Left lung (tissue), 10 donors: Measurements from ENCODE around the gene ACOT4. TPM values are rescaled to one million over a fixed set of nuclear protein-coding genes. Genes with fewer than 3 reads are reported as not detected.

Experiments used
- ATAC-seq: fragments of 200-7000 bp; cut with Tn5 transposase; one replicate; pipeline ENCODE4 v1.9.1; 2020; ENCODE audit warnings: moderate library complexity
- DNase-seq, 4 donors: peaks; one replicate each; pipeline ENCODE4 v3.0.0-alpha.2; 2013 to 2020
- H3K27ac ChIP-seq, 2 donors: fragments of 200-600 bp; sonication (generic) in 1 of 2; one replicate each; pipeline versions ENCODE4 v1.5.0 to v1.8.0; 2020 to 2021
- H3K27me3 ChIP-seq, 2 donors: fragments of 200-600 bp; sonication (generic) in 1 of 2; one replicate each; pipeline versions ENCODE4 v1.5.0 to v1.8.0; 2020 to 2021
- H3K36me3 ChIP-seq, 2 donors: fragments of 200-600 bp; sonication (generic) in 1 of 2; one replicate each; pipeline versions ENCODE4 v1.5.0 to v1.8.0; 2020 to 2021
- H3K4me1 ChIP-seq, 2 donors: fragments of 200-600 bp; one replicate each; pipeline ENCODE4 v1.8.0; 2021
- H3K4me3 ChIP-seq, 2 donors: fragments of 200-600 bp; sonication (generic) in 1 of 2; one replicate each; pipeline versions ENCODE4 v1.5.0 to v1.8.0; 2020 to 2021; ENCODE audit warnings: mild to moderate bottlenecking in 1 of 2
- H3K9me3 ChIP-seq, 2 donors: fragments of 200-600 bp; sonication (generic) in 1 of 2; one replicate each; pipeline versions ENCODE4 v1.5.0 to v1.8.0; 2020 to 2021
- intact Hi-C, 2 donors: fragments of 100-400 bp; cut with DNase I; formaldehyde crosslinking; loops; one replicate each; pipeline versions ENCODE4 v1.11.2 to v1.14.2; 2022
- polyA plus RNA-seq, 6 donors: library from polyadenylated mRNA; unstranded; fragments of 120-200 nt; gene quantifications; one replicate each; pipeline ENCODE4 v1.2.1, GENCODE V29; 2013; ENCODE audit not compliant: insufficient read length in 6 of 6
- total RNA-seq, 2 donors: library from RNA; stranded (reverse); fragmentation: NEBNext Ultra II Directional; extraction: Animal tissue kit (Norgen Biotek cat#: 25700); gene quantifications; one replicate each; pipeline ENCODE4 v1.2.1, GENCODE V29; 2021
- TF ChIP-seq, protein P1 (sequence below), 2 donors: fragments of 200-600 bp; sonication (generic) in 1 of 2; IDR thresholded peaks; one replicate each; pipeline versions ENCODE4 v1.5.0 to v1.8.0; 2021; ENCODE audit warnings: antibody characterized with exemption in 2 of 2
- donor health status: DM: no; HTN: yes; CAD: no.
- donor health status: DM: no; HTN: no; CAD: no.

Gene ACOT4
- total and polyA plus RNA-seq, 8 donors, result 0.53 to 4.8 (median 0.73) TPM

DNA sequence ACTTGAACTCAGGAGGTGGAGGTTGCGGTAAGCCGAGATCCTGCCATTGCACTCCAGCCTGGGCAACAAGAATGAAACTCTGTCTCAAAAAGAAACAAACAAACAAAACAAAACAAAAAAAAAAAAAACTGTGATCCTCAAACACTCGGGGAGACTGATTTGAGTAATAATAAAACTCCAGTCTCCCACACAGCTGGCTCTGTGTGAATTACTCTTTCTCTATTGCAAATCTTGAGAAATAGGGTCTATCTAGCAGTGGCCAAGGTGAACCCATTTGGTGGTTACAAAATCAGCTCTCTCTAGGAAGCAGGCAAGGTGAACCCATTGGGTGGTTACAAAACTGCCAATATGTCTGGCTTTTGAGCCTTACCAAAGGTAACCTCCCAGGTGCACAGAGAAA lies 14.6 kb downstream of the ACOT4 start:
- Histone ChIP-seq H3K27me3 (no peaks in the 10 kb centered on the region), H3K9me3 (no peaks in the 10 kb centered on the region), H3K4me1 (no peaks in the 10 kb centered on the region), H3K27ac (no peak overlapping the region), H3K4me3 (no peak overlapping the region), H3K36me3 (no peaks in the 10 kb centered on the region)
- DNase-seq (no peak), ATAC-seq (no peak)
- intact Hi-C loops, result no loop called here
- TF ChIP-seq, protein P1, sequence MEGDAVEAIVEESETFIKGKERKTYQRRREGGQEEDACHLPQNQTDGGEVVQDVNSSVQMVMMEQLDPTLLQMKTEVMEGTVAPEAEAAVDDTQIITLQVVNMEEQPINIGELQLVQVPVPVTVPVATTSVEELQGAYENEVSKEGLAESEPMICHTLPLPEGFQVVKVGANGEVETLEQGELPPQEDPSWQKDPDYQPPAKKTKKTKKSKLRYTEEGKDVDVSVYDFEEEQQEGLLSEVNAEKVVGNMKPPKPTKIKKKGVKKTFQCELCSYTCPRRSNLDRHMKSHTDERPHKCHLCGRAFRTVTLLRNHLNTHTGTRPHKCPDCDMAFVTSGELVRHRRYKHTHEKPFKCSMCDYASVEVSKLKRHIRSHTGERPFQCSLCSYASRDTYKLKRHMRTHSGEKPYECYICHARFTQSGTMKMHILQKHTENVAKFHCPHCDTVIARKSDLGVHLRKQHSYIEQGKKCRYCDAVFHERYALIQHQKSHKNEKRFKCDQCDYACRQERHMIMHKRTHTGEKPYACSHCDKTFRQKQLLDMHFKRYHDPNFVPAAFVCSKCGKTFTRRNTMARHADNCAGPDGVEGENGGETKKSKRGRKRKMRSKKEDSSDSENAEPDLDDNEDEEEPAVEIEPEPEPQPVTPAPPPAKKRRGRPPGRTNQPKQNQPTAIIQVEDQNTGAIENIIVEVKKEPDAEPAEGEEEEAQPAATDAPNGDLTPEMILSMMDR (IDR thresholded peaks at IDR 0.05), result no peak

DNA sequence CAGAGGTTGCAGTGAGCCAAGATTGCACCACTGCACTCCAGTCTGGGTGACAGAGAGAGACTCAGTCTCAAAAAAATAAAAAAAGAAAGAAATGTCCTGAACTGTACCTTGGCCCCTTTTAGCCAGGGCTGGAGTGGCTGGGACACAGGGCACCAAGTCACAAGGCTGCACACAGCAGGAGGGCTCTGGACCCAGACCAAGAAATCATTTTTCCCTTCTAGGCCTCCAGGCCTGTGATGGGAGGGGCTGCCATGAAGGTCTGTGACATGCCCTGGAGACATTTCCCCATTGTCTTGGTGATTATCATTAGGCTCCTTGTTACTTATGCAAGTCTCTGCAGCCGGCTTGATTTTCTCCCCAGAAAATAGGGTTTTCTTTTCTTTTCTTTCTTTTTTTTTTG lies 15.6 kb downstream of the ACOT4 start:
- no peak for DNase-seq
- Histone ChIP-seq H3K27me3 (peaks cover 0 to 7% of the 10 kb centered on the region in 2 donors), H3K4me1 (peaks cover 0 to 5% of the 10 kb centered on the region in 2 donors), H3K27ac (no peak overlapping the region), H3K9me3 (no peaks in the 10 kb centered on the region), H3K4me3 (no peak overlapping the region), H3K36me3 (no peaks in the 10 kb centered on the region)
- ATAC-seq, result no peak
- intact Hi-C loops, result no loop called here
- TF ChIP-seq, protein P1 (IDR thresholded peaks at IDR 0.05), result no peak

DNA sequence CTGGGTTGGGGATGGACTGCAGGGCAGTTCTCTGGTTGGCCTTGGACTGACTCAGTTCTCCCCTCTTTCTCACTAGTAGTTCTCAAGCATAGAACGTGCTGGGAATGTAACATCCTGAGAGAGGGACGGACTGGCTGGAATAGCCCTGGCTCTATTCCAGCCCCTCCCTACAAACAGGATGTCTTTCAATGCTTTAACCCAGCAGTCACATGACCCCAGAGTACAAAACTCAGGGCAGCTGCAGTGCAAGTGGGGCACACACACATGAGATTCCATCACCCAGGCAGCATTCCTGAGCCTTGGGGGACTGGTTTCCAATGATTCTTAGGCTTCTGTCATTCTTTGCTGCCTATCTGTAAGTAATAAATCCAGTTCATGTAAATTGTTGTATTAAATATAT lies 19.0 kb downstream of the ACOT4 start:
- Histone ChIP-seq H3K27ac (no peak overlapping the region), H3K4me3 (no peak overlapping the region), H3K27me3 (peaks cover 0 to 22% of the 10 kb centered on the region in 2 donors), H3K4me1 (peaks cover 0 to 9% of the 10 kb centered on the region in 2 donors), H3K9me3 (no peaks in the 10 kb centered on the region), H3K36me3 (no peaks in the 10 kb centered on the region)
- TF ChIP-seq, protein P1 (IDR thresholded peaks at IDR 0.05), result no peak
- intact Hi-C loops, result no loop called here
- ATAC-seq (no peak), DNase-seq (no peak)

DNA sequence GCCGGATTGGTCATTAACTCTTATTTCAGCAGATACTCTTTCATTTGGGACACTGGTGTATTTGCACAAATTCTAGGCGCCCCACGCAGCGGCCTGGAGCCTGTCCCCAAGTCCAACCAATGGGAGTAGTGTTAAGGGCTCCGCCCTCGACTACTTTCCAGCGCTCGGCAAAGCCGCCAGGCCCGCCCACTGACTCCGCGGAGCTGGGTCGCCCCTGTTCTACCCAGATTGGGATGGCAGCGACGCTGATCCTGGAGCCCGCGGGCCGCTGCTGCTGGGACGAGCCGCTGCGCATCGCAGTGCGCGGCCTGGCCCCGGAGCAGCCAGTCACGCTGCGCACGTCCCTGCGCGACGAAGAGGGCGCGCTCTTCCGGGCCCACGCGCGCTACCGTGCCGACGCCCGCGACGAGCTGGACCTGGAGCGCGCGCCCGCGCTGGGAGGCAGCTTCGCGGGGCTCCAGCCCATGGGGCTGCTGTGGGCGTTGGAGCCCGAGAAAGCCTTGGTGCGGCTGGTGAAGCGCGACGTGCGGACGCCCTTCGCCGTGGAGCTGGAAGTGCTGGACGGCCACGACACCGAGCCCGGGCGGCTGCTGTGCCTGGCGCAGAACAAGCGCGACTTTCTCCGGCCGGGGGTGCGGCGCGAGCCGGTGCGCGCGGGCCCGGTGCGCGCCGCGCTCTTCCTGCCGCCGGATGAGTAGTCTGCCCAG lies 20.8 kb downstream of the ACOT4 start, which contains the start of gene ACOT6:
ACOT6 (plus strand) TSS at position 179 of the 707 bp plus-strand sequence; CDS start at position 234, 55 bp downstream.
- Histone ChIP-seq H3K9me3 (no peaks in the 10 kb centered on the region), H3K27me3 (peaks cover 0 to 22% of the 10 kb centered on the region in 2 donors), H3K4me1 (peaks cover 0 to 9% of the 10 kb centered on the region in 2 donors), H3K27ac (peak within 1 kb of the TSS; percentile 65 to 81), H3K4me3 (peak within 1 kb of the TSS; percentile 59 to 62), H3K36me3 (no peaks in the 10 kb centered on the region)
- ATAC-seq, result peak; percentile 96
- TF ChIP-seq, protein P1 (IDR thresholded peaks at IDR 0.05), result no peak
- DNase-seq, result peak; percentile 73 to 88 (median 75)
- intact Hi-C loops, result no loop called here

DNA sequence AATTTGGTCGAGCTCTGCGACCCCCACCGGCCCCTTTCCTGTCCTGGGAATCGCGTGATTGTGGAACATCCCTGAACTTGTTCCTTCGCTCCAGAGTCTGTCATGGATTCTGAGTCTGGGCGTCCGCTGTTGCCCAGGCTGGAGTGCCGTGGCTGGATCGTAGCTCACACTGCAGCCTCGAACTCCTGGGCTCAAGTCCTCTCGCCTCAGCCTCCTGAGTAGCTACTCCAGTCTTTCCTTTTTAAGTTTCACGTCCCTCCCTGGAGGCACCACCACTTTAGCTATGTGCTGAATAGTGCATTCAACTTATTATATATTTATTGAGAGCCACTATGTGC lies 21.3 kb downstream of the ACOT4 start:
- Histone ChIP-seq H3K27ac (peak overlapping the region in 1 of 2 donors; percentile 81), H3K27me3 (peaks cover 0 to 22% of the 10 kb centered on the region in 2 donors), H3K9me3 (no peaks in the 10 kb centered on the region), H3K4me3 (peak overlapping the region; percentile 59 to 62), H3K4me1 (peaks cover 0 to 9% of the 10 kb centered on the region in 2 donors), H3K36me3 (no peaks in the 10 kb centered on the region)
- TF ChIP-seq, protein P1 (IDR thresholded peaks at IDR 0.05), result no peak
- ATAC-seq, result peak; percentile 34
- no peak for DNase-seq
- intact Hi-C loops, result no loop called here
